ENCODE data around the gene TNNT1. TPM values are rescaled to one million over a fixed set of nuclear protein-coding genes. Genes with fewer than 3 reads are reported as not detected.

TNNT1 gene
- polyA plus RNA-seq, 1 of the 3 experiments (the other 2 are of a cell fraction), result 39.5 TPM

GRCh38 chr19:55117663-55118391 is 31.2 kb downstream of the TNNT1 start:
- peaks cover 5% of the 10 kb centered on the region for H3F3A ChIP-seq (replicated peaks; ENCODE audit: insufficient read depth)
- H3K9me3 ChIP-seq, result no peaks in the 10 kb centered on the region
- ChIA-PET POLR2A (interaction anchor here (0.6 kb wide), 1 partner anchor 200 kb away, joined by 3 read pairs; no protein-coding TSS in a partner anchor), CTCF (interaction anchor here (2.1 to 6.2 kb wide), 4 partner anchors 15 to 43 kb away, joined by 8 to 38 read pairs (median 8); no protein-coding TSS in a partner anchor)
- peak overlapping the region; percentile 35 to 82; a peak in 3 of 4 replicates for H3K27ac ChIP-seq (ENCODE audit: low read depth in 2 of 2, low read length in 1 of 2)
- peak overlapping the region; percentile 58 for H3K9ac ChIP-seq
- TF ChIP-seq FOSL2 (IDR thresholded peaks at IDR 0.05; ENCODE audit: borderline replicate concordance, low read depth) (no peak), ZBTB33 (IDR thresholded peaks at IDR 0.05; ENCODE audit: borderline replicate concordance, low read depth) (no peak), NRF1 (IDR thresholded peaks at IDR 0.05; ENCODE audit: low read depth, low read length) (no peak), TAF1 (IDR thresholded peaks at IDR 0.05; ENCODE audit: borderline replicate concordance, low read depth, low read length) (no peak), IRF3 (IDR thresholded peaks at IDR 0.05; ENCODE audit: low read depth, low read length) (no peak), YY1 (IDR thresholded peaks at IDR 0.05; ENCODE audit: low read depth) (peak; percentile 67; the same call in 1 of the 2 replicates), GABPA (IDR thresholded peaks at IDR 0.05; ENCODE audit: low read depth) (peak; percentile 66), SIN3A (IDR thresholded peaks at IDR 0.05; ENCODE audit: borderline replicate concordance, low read depth, low read length) (peak; percentile 80; the same call in 1 of the 2 replicates), POLR2AphosphoS5 (IDR thresholded peaks at IDR 0.05; ENCODE audit: low read depth, low read length) (peak; percentile 75; the same call in 1 of the 2 replicates), SMC3 (IDR thresholded peaks at IDR 0.05; ENCODE audit: low read depth, low read length) (no peak), TCF12 (IDR thresholded peaks at IDR 0.05) (peak; percentile 32), FOXJ3 (CRISPR knock-in tag; IDR thresholded peaks at IDR 0.05) (no peak), MXI1 (IDR thresholded peaks at IDR 0.05; ENCODE audit: low read depth, low read length) (peak; percentile 75; the same call in 1 of the 2 replicates), GATA2 (CRISPR knock-in tag; IDR thresholded peaks at IDR 0.05) (no peak), TEAD4 (IDR thresholded peaks at IDR 0.05; ENCODE audit: borderline replicate concordance, insufficient read depth) (no peak), CTCF (IDR thresholded peaks at IDR 0.05) (no peak), PBX3 (IDR thresholded peaks at IDR 0.05) (no peak), USF1 (IDR thresholded peaks at IDR 0.05; ENCODE audit: borderline replicate concordance, low read depth) (peak; percentile 11; the same call in 1 of the 2 replicates), MEF2A (IDR thresholded peaks at IDR 0.05; ENCODE audit: borderline replicate concordance, low read depth) (no peak), EZH2phosphoT487 (IDR thresholded peaks at IDR 0.05; ENCODE audit: borderline replicate concordance, low read depth) (no peak), CHD2 (IDR thresholded peaks at IDR 0.05; ENCODE audit: low read length, partially characterized antibody) (peak; percentile 92), ELF1 (IDR thresholded peaks at IDR 0.05) (peak; percentile 93)
- WGBS (ENCODE audit: low lambda C conversion rate), result 14% methylated on average over 25 of the region's 44 CpGs
- DNase-seq, result peak; percentile 99
- H3K4me1 ChIP-seq (ENCODE audit: control insufficient read depth in 1 of 2, insufficient read depth in 2 of 2, low read depth in 1 of 2, low read length in 1 of 2), result peaks cover 9 to 27% of the 10 kb centered on the region in 2 experiments; a peak in 3 of 4 replicates
- H3K4me2 ChIP-seq, result peak overlapping the region; percentile 81
- peaks cover 43% of the 10 kb centered on the region for H3K79me2 ChIP-seq (ENCODE audit: insufficient read depth)
- peaks cover under 1% of the 10 kb centered on the region; the same call in 1 of the 2 replicates for H3K27me3 ChIP-seq (ENCODE audit: insufficient read depth)
- no peaks in the 10 kb centered on the region for H3K36me3 ChIP-seq (replicated peaks in 1 of 2; ENCODE audit: control insufficient read depth in 1 of 2, insufficient read depth in 2 of 2, low read length in 1 of 2)
- no peaks in the 10 kb centered on the region for H3K9me2 ChIP-seq
- H3K4me3 ChIP-seq (ENCODE audit: low read depth in 2 of 2, low read length in 1 of 2), result peak overlapping the region; percentile 63 to 67
- H4K20me1 ChIP-seq (ENCODE audit: insufficient read depth), result peaks cover 39% of the 10 kb centered on the region
- H2AFZ ChIP-seq (ENCODE audit: low read depth), result peak overlapping the region; percentile 96
